Measurements from ENCODE around the gene SOX13. TPM values are rescaled to one million over a fixed set of nuclear protein-coding genes. Genes with fewer than 3 reads are reported as not detected.
A peak's percentile ranks its signal among the peaks of the same experiment; 100 is the strongest.

The SOX13 gene
- polyA plus RNA-seq: 4.9 to 6.1 TPM (median 5.6 TPM) in 3 replicates
- 1.3 TPM for polyA plus RNA-seq (2011; ENCODE audit: low read depth)
- 5.2 and 6.1 TPM in 2 replicates for polyA plus RNA-seq (2011; cell fraction: cytosol; rRNA removed)
- 17.1 and 17.9 TPM in 2 replicates for polyA plus RNA-seq (2011; cell fraction: nucleus; rRNA removed)
- 4.7 and 4.9 TPM in 2 replicates for polyA plus RNA-seq (2012; ENCODE audit: low replicate concordance)
- 9.3 to 15.0 TPM (median 10.4 TPM) in 3 replicates for polyA minus RNA-seq
- 5.9 TPM for polyA minus RNA-seq (2011; cell fraction: cytosol; rRNA and poly(A)+ RNA removed)
- 8.1 and 8.7 TPM in 2 replicates for polyA minus RNA-seq (2011; cell fraction: nucleus; rRNA and poly(A)+ RNA removed)

- Histone ChIP-seq H3K27me3 (ENCODE audit: control insufficient read depth, extremely low read depth, insufficient read depth, low read length) (no peaks in the 10 kb centered on the region), H3K4me2 (ENCODE audit: control insufficient read depth, extremely low read depth, insufficient read depth, low read depth, low read length) (peak within 1 kb of the TSS; percentile 95), H4K20me1 (ENCODE audit: control insufficient read depth, extremely low read depth, insufficient read depth, low read length) (no peaks in the 10 kb centered on the region), H3K9ac (ENCODE audit: control insufficient read depth, extremely low read depth, insufficient read depth, low read length) (peak within 1 kb of the TSS; percentile 75), H3K9me3 (ENCODE audit: control insufficient read depth, low read depth, low read length) (no peaks in the 10 kb centered on the region), H2AFZ (ENCODE audit: control insufficient read depth, low read length) (peak within 1 kb of the TSS; percentile 93), H3K4me1 (ENCODE audit: control insufficient read depth, extremely low read depth, insufficient read depth, low read length) (peaks cover 7% of the 10 kb centered on the region), H3K79me2 (ENCODE audit: control insufficient read depth, insufficient read depth, low read length) (peaks cover 13% of the 10 kb centered on the region), H3K9me1 (ENCODE audit: control insufficient read depth, extremely low read depth, insufficient read depth, low read length) (no peaks in the 10 kb centered on the region), H3K4me3 (ENCODE audit: control insufficient read depth in 2 of 3, extremely low read depth in 1 of 3, insufficient read depth in 2 of 3, low read depth in 1 of 3, low read length in 3 of 3) (peak within 1 kb of the TSS; percentile 72 to 84 (median 75)), H3K27ac (ENCODE audit: control insufficient read depth, insufficient read depth, low read length) (no peak within 1 kb of the TSS), H3K36me3 (ENCODE audit: control insufficient read depth in 2 of 2, extremely low read depth in 1 of 2, insufficient read depth in 2 of 2, low read length in 2 of 2) (no peaks in the 10 kb centered on the region)
- peak in 2 of 3 experiments; percentile 33 to 45 for TF ChIP-seq CTCF (optimal IDR thresholded peaks at IDR 0.05 in 1 of 3, IDR thresholded peaks at IDR 0.05 in 1 of 3, conservative IDR thresholded peaks at IDR 0.05 in 1 of 3; ENCODE audit: extremely low read depth in 1 of 3, insufficient read depth in 2 of 3, low read length in 3 of 3)
- no peak for TF ChIP-seq EZH2 (IDR thresholded peaks at IDR 0.05; ENCODE audit: low read length)
- no peak for FAIRE-seq
- dilution Hi-C loops (cut with MboI; ENCODE audit: extremely low pct_ligation_motif_present, low sequenced_read_pairs): no loop called here
- peak; percentile 38 for DNase-seq (ENCODE audit: low read depth, low spot score)
These were observed at the start of gene SOX13 for GRCh38 chr1:204072931-204073836. Gene SOX13 (plus strand): TSS chr1:204073115. CDS start chr1:204112916, 39,801 bp downstream.

GRCh38 chr1:204025917-204026707 lies 46.8 kb upstream of the SOX13 start:
- H3K9ac ChIP-seq (ENCODE audit: control insufficient read depth, extremely low read depth, insufficient read depth, low read length): no peak overlapping the region
- H3K79me2 ChIP-seq (ENCODE audit: control insufficient read depth, insufficient read depth, low read length): no peaks in the 10 kb centered on the region
- no peaks in the 10 kb centered on the region for H3K4me1 ChIP-seq (ENCODE audit: control insufficient read depth, extremely low read depth, insufficient read depth, low read length)
- no peaks in the 10 kb centered on the region for H3K9me3 ChIP-seq (ENCODE audit: control insufficient read depth, low read depth, low read length)
- H3K4me2 ChIP-seq (ENCODE audit: control insufficient read depth, extremely low read depth, insufficient read depth, low read depth, low read length): no peak overlapping the region
- dilution Hi-C loops (cut with MboI; ENCODE audit: extremely low pct_ligation_motif_present, low sequenced_read_pairs): no loop called here
- H4K20me1 ChIP-seq (ENCODE audit: control insufficient read depth, extremely low read depth, insufficient read depth, low read length): no peaks in the 10 kb centered on the region
- DNase-seq (ENCODE audit: low read depth, low spot score): no peak
- H3K4me3 ChIP-seq (ENCODE audit: control insufficient read depth in 2 of 3, extremely low read depth in 1 of 3, insufficient read depth in 2 of 3, low read depth in 1 of 3, low read length in 3 of 3): no peak overlapping the region
- no peaks in the 10 kb centered on the region for H3K36me3 ChIP-seq (ENCODE audit: control insufficient read depth in 2 of 2, extremely low read depth in 1 of 2, insufficient read depth in 2 of 2, low read length in 2 of 2)
- H3K27ac ChIP-seq (ENCODE audit: control insufficient read depth, insufficient read depth, low read length): no peak overlapping the region
- peaks cover 16% of the 10 kb centered on the region for H3K27me3 ChIP-seq (ENCODE audit: control insufficient read depth, extremely low read depth, insufficient read depth, low read length)
- H3K9me1 ChIP-seq (ENCODE audit: control insufficient read depth, extremely low read depth, insufficient read depth, low read length): no peaks in the 10 kb centered on the region
- TF ChIP-seq EZH2 (IDR thresholded peaks at IDR 0.05; ENCODE audit: low read length): no peak
- TF ChIP-seq CTCF (optimal IDR thresholded peaks at IDR 0.05 in 1 of 3, IDR thresholded peaks at IDR 0.05 in 1 of 3, conservative IDR thresholded peaks at IDR 0.05 in 1 of 3; ENCODE audit: extremely low read depth in 1 of 3, insufficient read depth in 2 of 3, low read length in 3 of 3): no peak
- FAIRE-seq: no peak
- no peak overlapping the region for H2AFZ ChIP-seq (ENCODE audit: control insufficient read depth, low read length)
